HepG2 (cell line): ENCODE measurements around the gene VWA1. TPM values are rescaled to one million over a fixed set of nuclear protein-coding genes. Genes with fewer than 3 reads are reported as not detected.

Experiments
- ARID4A ChIP-seq: sonication (generic); formaldehyde crosslinking; IDR thresholded peaks from 2 replicates; pipeline ENCODE4 v1.5.0; 2020; ENCODE audit warnings: mild to moderate bottlenecking, missing genetic modification reagents, borderline replicate concordance
- BRD4 ChIP-seq: sonication (generic); formaldehyde crosslinking; IDR thresholded peaks from 2 replicates; pipeline ENCODE4 v1.4.0; 2020; ENCODE audit warnings: missing genetic modification reagents
- CEBPB ChIP-seq: IDR thresholded peaks from 2 replicates; pipeline ENCODE4 v1.6.1; 2011; ENCODE audit warnings: low read depth, low read length, improper control_type of control experiment, borderline replicate concordance
- FUBP1 ChIP-seq: sonication (generic); formaldehyde crosslinking; IDR thresholded peaks from 2 replicates; pipeline ENCODE4 v1.5.1; 2020; ENCODE audit warnings: missing genetic modification reagents, mild to moderate bottlenecking, borderline replicate concordance
- PTBP1 ChIP-seq: fragments of 200-400 bp; formaldehyde crosslinking; IDR thresholded peaks from 2 replicates; pipeline ENCODE4 v1.6.1; 2018; ENCODE audit warnings: low read length, low read depth; ENCODE audit not compliant: poor library complexity, severe bottlenecking
- RARA ChIP-seq: IDR thresholded peaks from 2 replicates; pipeline ENCODE4 v1.6.1; 2016; ENCODE audit warnings: missing genetic modification reagents, missing compliant biosample characterization
- RERE ChIP-seq: IDR thresholded peaks from 2 replicates; pipeline ENCODE4 v1.6.1; 2016; ENCODE audit warnings: low read depth, missing genetic modification reagents, missing compliant biosample characterization
- TFE3 ChIP-seq: IDR thresholded peaks from 2 replicates; pipeline ENCODE4 v1.6.1; 2016
- ZBTB10 ChIP-seq: sonication (generic); formaldehyde crosslinking; IDR thresholded peaks from 2 replicates; pipeline ENCODE4 v1.4.0; 2020; ENCODE audit warnings: missing genetic modification reagents, borderline replicate concordance
- ZNF589 ChIP-seq: sonication (generic); formaldehyde crosslinking; conservative IDR thresholded peaks from 2 replicates; pipeline ENCODE4 v1.8.0; 2022; ENCODE audit warnings: mild to moderate bottlenecking, moderate library complexity, missing genetic modification reagents
- polyA plus RNA-seq, 8 experiments: library from polyadenylated mRNA; depleted of rRNA in 3 of 8; stranded (reverse) in 7 of 8; unstranded in 1 of 8; fragments of >200 nt; fragmentation: Illumina TruSeq in 4 of 8; extraction: Trizol in 4 of 8; gene quantifications; 2 replicates each; pipeline versions ENCODE4 v1.2.1 to v1.2.3, GENCODE V29; 2011 to 2016; ENCODE audit warnings: low read depth in 4 of 8, missing spikeins in 1 of 8, mixed read lengths in 1 of 8; ENCODE audit not compliant: insufficient read depth in 1 of 8
- total RNA-seq, 5 experiments: library from RNA; depleted of rRNA; stranded (reverse); fragments of >200 nt; fragmentation: Illumina TruSeq; extraction: Trizol; gene quantifications; 2 replicates each; pipeline ENCODE4 v1.2.3, GENCODE V29; 2016; ENCODE audit warnings: low read depth in 1 of 5

The VWA1 gene
- total and polyA plus RNA-seq, 2 of the 13 experiments (the other 11 are each of a cell fraction or from before 2014, with no cell fraction given) = 40.9 to 57.5 TPM

- TF ChIP-seq RERE (CRISPR knock-in tag) (no peak; the same call in none of the 2 replicates), CEBPB (peak; percentile 39; the same call in 1 of the 2 replicates), ZNF589 (no peak), TFE3 (peak; percentile 48), PTBP1 (peak; percentile 31), BRD4 (CRISPR knock-in tag) (peak; percentile 13; the same call in 1 of the 2 replicates), ZBTB10 (CRISPR knock-in tag) (peak; percentile 59; the same call in 1 of the 2 replicates), ARID4A (CRISPR knock-in tag) (peak; percentile 58), RARA (peak; percentile 89), FUBP1 (CRISPR knock-in tag) (0 out of 2 replicates have a peak, but pooled peaks have one; percentile 67)
These were observed 3.6 kb upstream of the VWA1 start (continued) for GRCh38 chr1:1431845-1432273.
